Fibroblast of skin of back (primary cell): ENCODE results near the gene TNFRSF12A.
"Not testable (repeated sequence)": the region's sequence is repeated elsewhere in the genome, so short reads cannot be mapped to it uniquely, and the experiment has no call there.

ENCODE experiments used
- DNase-seq: peaks from one replicate; pipeline ENCODE4 v3.0.0-alpha.2; 2013

TNFRSF12A gene

GRCh38 chr16:3050487-3050886 is 30.3 kb downstream of the TNFRSF12A start:
- no peak for DNase-seq

GRCh38 chr16:3051009-3051408 is 30.8 kb downstream of the TNFRSF12A start:
- no peak for DNase-seq

- DNase-seq: no peak
These were observed 31.3 kb downstream of the TNFRSF12A start for GRCh38 chr16:3051494-3051893.

GRCh38 chr16:3052571-3053329 is 32.6 kb downstream of the TNFRSF12A start:
- DNase-seq: not testable (repeated sequence)

GRCh38 chr16:3053330-3053710 is 33.2 kb downstream of the TNFRSF12A start:
- DNase-seq: not testable (repeated sequence)

- DNase-seq: no peak
These were observed 35.0 kb downstream of the TNFRSF12A start for GRCh38 chr16:3054965-3055733.

- DNase-seq: not testable (repeated sequence)
These were observed 35.6 kb downstream of the TNFRSF12A start for GRCh38 chr16:3055734-3056115.

- DNase-seq: no peak
These were observed 36.4 kb downstream of the TNFRSF12A start for GRCh38 chr16:3056336-3057180.

GRCh38 chr16:3057181-3058138 is 37.3 kb downstream of the TNFRSF12A start:
- DNase-seq: no peak

- peak; percentile 31 for DNase-seq
These were observed 38.2 kb downstream of the TNFRSF12A start for GRCh38 chr16:3058139-3059030.

GRCh38 chr16:3059041-3059722 is 39.0 kb downstream of the TNFRSF12A start:
- peak; percentile 92 for DNase-seq

GRCh38 chr16:3059723-3060242 is 39.6 kb downstream of the TNFRSF12A start:
- DNase-seq: no peak

- DNase-seq: no peak
These were observed 40.4 kb downstream of the TNFRSF12A start for GRCh38 chr16:3060339-3061127.

GRCh38 chr16:3062553-3062952 is 42.4 kb downstream of the TNFRSF12A start:
- DNase-seq: no peak

GRCh38 chr16:3063625-3064386 is 43.6 kb downstream of the TNFRSF12A start:
- no peak for DNase-seq

GRCh38 chr16:3065069-3065741 is 45.0 kb downstream of the TNFRSF12A start, which contains the start of gene IL32:
Gene IL32, plus strand, starts transcription at chr16:3065640. Its CDS starts 172 bp downstream, at chr16:3065812.
- DNase-seq: peak; percentile 76

- no peak for DNase-seq
These were observed 45.7 kb downstream of the TNFRSF12A start for GRCh38 chr16:3065742-3066439.
